Liver (tissue), 3 donors: ENCODE measurements around the gene COPG2.

ENCODE experiments used
- REST ChIP-seq: IDR thresholded peaks from 2 replicates; pipeline ENCODE4 v1.6.1; 2016; ENCODE audit warnings: antibody characterized with exemption, mild to moderate bottlenecking
- TF ChIP-seq, protein P1 (sequence below): fragments of 150-350 bp; IDR thresholded peaks from 2 replicates; pipeline ENCODE4 v1.5.1; 2017; ENCODE audit warnings: improper control_type of control experiment, low read depth, low read length; ENCODE audit not compliant: missing input control
- TF ChIP-seq, protein P2 (sequence below): IDR thresholded peaks from 2 replicates; pipeline ENCODE4 v1.6.1; 2016; ENCODE audit warnings: antibody characterized with exemption
- donor health status: healthy.
- donor health status: healthy.

DNA sequence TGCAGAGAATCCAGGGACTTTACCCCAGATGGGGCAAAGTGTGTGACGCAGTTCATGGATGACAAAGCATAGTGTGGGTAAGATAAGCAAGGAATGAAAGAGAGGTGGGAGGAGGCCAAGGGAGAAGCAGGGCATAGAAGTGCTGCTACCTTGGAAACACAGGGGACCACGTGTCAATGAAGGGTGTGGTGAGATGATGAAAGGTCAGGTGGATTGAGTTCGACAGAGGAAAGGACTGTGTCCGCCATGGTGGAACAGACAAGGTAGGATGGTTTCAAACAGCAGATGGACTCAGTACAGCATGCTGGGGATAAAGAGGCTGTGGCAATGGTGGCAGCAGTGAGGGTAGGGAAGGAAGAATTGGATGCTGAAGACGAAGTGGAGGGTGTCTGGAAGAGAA, 143.9 kb downstream of the COPG2 start:
- TF ChIP-seq, protein P1, sequence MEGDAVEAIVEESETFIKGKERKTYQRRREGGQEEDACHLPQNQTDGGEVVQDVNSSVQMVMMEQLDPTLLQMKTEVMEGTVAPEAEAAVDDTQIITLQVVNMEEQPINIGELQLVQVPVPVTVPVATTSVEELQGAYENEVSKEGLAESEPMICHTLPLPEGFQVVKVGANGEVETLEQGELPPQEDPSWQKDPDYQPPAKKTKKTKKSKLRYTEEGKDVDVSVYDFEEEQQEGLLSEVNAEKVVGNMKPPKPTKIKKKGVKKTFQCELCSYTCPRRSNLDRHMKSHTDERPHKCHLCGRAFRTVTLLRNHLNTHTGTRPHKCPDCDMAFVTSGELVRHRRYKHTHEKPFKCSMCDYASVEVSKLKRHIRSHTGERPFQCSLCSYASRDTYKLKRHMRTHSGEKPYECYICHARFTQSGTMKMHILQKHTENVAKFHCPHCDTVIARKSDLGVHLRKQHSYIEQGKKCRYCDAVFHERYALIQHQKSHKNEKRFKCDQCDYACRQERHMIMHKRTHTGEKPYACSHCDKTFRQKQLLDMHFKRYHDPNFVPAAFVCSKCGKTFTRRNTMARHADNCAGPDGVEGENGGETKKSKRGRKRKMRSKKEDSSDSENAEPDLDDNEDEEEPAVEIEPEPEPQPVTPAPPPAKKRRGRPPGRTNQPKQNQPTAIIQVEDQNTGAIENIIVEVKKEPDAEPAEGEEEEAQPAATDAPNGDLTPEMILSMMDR: no peak
- TF ChIP-seq REST: no peak
- TF ChIP-seq, protein P2, sequence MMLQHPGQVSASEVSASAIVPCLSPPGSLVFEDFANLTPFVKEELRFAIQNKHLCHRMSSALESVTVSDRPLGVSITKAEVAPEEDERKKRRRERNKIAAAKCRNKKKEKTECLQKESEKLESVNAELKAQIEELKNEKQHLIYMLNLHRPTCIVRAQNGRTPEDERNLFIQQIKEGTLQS: no peak
